K562 (cell line): ENCODE results near the gene MBLAC2. TPM values are rescaled to one million over a fixed set of nuclear protein-coding genes. Genes with fewer than 3 reads are reported as not detected.

Experiments used
- CCNT2 ChIP-seq: IDR thresholded peaks from 2 replicates; pipeline ENCODE4 v1.6.1; 2011; ENCODE audit warnings: borderline replicate concordance, low read depth, mild to moderate bottlenecking, moderate library complexity, mixed read lengths, low read length; ENCODE audit not compliant: insufficient read length; ENCODE audit errors: extremely low read depth
- HMGXB4 ChIP-seq: sonication (generic); formaldehyde crosslinking; IDR thresholded peaks from 2 replicates; pipeline ENCODE4 v1.8.1; 2023; ENCODE audit warnings: mild to moderate bottlenecking, missing genetic modification reagents
- KLF13 ChIP-seq: fragments of 450-650 bp; IDR thresholded peaks from 2 replicates; pipeline ENCODE4 v1.6.1; 2016; ENCODE audit warnings: missing genetic modification characterization, low read depth, mild to moderate bottlenecking, missing compliant biosample characterization, moderate library complexity, borderline replicate concordance
- LCOR ChIP-seq: sonication (generic); formaldehyde crosslinking; IDR thresholded peaks from 2 replicates; pipeline ENCODE4 v1.8.0; 2022; ENCODE audit warnings: mild to moderate bottlenecking, missing genetic modification reagents
- REST ChIP-seq, 2 experiments: fragments of 450-650 bp; formaldehyde crosslinking in 1 of 2; IDR thresholded peaks; 2 replicates each; pipeline versions ENCODE4 v1.4.0 to v1.6.1; 2014 to 2020; ENCODE audit warnings: mild to moderate bottlenecking in 2 of 2, borderline replicate concordance in 1 of 2, low read depth in 1 of 2
- STAT6 ChIP-seq: sonication (generic); formaldehyde crosslinking; IDR thresholded peaks from 2 replicates; pipeline ENCODE4 v1.8.1; 2023; ENCODE audit warnings: mild to moderate bottlenecking, missing genetic modification reagents
- polyA plus RNA-seq, 8 experiments: library from polyadenylated mRNA; depleted of rRNA in 4 of 8; stranded (reverse) in 5 of 8; unstranded in 3 of 8; fragments of >200 nt; fragmentation: Nextera tagmentation in 2 of 8; fragmentation: Illumina TruSeq in 1 of 8; extraction: Ambion mirVana in 2 of 8; extraction: Trizol in 1 of 8; gene quantifications; 2 replicates each; pipeline versions ENCODE4 v1.2.1 to v1.2.3, GENCODE V29; 2011 to 2014; ENCODE audit warnings: inconsistent platforms in 1 of 8, missing spikeins in 1 of 8
- total RNA-seq, 7 experiments: library from RNA; depleted of rRNA in 6 of 7; stranded (reverse); fragments of >200 nt in 6 of 7; fragmentation: Illumina TruSeq in 2 of 7; extraction: Trizol in 2 of 7; gene quantifications; 2 replicates each; pipeline versions ENCODE4 v1.2.1 to v1.2.3, GENCODE V29; 2011 to 2021; ENCODE audit warnings: low replicate concordance in 1 of 7
- TF ChIP-seq, protein P1 (sequence below): sonication (generic); formaldehyde crosslinking; IDR thresholded peaks from 2 replicates; pipeline ENCODE4 v1.8.0; 2023; ENCODE audit warnings: mild to moderate bottlenecking, missing genetic modification reagents
- TF ChIP-seq, protein P2 (sequence below): fragments of 450-650 bp; IDR thresholded peaks from 2 replicates; pipeline ENCODE4 v1.6.1; 2014; ENCODE audit warnings: low read depth, mild to moderate bottlenecking, moderate library complexity, borderline replicate concordance

MBLAC2 gene
- total and polyA plus RNA-seq, 9 of the 15 experiments (the other 6 are each of a cell fraction or from before 2014, with no cell fraction given) = 2.4 to 13.1 (median 10.3) TPM

DNA sequence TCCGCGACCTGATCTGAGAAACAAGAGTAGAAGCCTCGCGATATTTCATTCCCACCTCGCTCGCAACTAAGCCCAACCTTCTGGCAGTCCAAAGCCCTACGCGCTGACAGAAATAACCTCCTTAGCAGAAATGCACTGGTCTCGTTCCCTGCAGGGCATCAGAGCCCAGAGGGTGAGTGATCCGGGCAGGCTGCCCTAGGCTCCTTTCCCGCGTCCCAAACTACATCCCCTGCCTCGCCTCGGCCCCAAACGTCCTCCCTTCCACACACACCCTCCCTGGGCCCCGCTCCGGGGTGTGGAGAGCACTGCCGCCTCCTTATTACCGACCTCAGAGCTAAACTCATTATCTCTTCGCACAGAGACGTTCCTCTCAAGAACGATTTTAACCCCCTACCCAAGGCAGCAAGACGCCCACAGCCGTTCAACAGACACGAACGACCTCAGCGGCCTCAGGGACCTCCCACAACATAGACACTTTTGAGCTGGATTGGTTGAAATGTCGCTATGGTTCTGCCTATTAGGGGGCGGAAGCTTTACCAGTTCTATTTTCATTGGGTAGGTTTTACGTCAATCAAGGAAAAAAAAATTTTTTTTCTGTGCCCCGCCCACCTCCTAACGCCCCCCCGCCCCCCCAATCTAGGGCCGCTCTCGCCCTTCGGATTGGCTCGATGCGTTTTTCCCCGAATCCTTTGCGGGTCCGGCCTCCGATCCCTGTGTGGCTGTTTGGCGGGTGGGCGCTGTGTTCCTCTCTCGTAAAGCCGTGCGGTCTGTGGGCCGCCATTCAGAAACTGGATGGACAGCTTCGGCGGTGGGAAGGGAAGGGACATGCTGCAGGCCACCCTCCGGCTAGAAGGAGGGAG lies 65.0 kb downstream of the MBLAC2 start, which contains the start of gene CETN3 (continued):
- TF ChIP-seq STAT6 (CRISPR knock-in tag) (no peak), KLF13 (tag) (no peak), HMGXB4 (CRISPR knock-in tag) (peak; percentile 40; the same call in 1 of the 2 replicates), CCNT2 (no peak), REST (IDR thresholded peaks at IDR 0.05; ENCODE audit: borderline replicate concordance) (no peak), REST (CRISPR knock-in tag; IDR thresholded peaks at IDR 0.05; ENCODE audit: low read depth) (0 out of 2 replicates have a peak, but pooled peaks have one; percentile 39), LCOR (CRISPR knock-in tag) (peak; percentile 87)
- TF ChIP-seq, protein P1, sequence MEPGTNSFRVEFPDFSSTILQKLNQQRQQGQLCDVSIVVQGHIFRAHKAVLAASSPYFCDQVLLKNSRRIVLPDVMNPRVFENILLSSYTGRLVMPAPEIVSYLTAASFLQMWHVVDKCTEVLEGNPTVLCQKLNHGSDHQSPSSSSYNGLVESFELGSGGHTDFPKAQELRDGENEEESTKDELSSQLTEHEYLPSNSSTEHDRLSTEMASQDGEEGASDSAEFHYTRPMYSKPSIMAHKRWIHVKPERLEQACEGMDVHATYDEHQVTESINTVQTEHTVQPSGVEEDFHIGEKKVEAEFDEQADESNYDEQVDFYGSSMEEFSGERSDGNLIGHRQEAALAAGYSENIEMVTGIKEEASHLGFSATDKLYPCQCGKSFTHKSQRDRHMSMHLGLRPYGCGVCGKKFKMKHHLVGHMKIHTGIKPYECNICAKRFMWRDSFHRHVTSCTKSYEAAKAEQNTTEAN (CRISPR knock-in tag) = no peak
- TF ChIP-seq, protein P2, sequence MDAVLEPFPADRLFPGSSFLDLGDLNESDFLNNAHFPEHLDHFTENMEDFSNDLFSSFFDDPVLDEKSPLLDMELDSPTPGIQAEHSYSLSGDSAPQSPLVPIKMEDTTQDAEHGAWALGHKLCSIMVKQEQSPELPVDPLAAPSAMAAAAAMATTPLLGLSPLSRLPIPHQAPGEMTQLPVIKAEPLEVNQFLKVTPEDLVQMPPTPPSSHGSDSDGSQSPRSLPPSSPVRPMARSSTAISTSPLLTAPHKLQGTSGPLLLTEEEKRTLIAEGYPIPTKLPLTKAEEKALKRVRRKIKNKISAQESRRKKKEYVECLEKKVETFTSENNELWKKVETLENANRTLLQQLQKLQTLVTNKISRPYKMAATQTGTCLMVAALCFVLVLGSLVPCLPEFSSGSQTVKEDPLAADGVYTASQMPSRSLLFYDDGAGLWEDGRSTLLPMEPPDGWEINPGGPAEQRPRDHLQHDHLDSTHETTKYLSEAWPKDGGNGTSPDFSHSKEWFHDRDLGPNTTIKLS = peak; percentile 62; the same call in 1 of the 2 replicates
